Measurements from ENCODE around the gene CCM2L.

DNA sequence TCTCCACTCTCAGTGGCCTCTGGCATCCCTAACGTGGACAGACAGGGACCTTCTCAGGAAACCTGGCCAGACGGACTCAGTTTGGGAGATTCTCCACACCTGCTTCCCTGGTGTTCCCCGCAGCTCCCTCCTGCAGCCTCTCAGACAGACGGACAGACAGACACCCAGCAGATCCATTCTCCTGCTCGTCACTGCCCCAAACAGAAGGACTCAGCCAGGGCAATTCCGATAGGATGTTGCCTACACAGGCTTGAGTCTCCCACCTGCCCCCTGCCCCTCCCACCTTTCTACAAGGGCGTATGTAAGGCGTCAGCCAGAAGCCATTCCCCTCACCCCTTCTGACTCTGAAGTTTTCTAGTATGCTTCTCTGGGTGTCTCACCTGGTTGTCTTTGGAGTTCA lies 428 bp downstream of the CCM2L start:
- TF ChIP-seq, protein P1, sequence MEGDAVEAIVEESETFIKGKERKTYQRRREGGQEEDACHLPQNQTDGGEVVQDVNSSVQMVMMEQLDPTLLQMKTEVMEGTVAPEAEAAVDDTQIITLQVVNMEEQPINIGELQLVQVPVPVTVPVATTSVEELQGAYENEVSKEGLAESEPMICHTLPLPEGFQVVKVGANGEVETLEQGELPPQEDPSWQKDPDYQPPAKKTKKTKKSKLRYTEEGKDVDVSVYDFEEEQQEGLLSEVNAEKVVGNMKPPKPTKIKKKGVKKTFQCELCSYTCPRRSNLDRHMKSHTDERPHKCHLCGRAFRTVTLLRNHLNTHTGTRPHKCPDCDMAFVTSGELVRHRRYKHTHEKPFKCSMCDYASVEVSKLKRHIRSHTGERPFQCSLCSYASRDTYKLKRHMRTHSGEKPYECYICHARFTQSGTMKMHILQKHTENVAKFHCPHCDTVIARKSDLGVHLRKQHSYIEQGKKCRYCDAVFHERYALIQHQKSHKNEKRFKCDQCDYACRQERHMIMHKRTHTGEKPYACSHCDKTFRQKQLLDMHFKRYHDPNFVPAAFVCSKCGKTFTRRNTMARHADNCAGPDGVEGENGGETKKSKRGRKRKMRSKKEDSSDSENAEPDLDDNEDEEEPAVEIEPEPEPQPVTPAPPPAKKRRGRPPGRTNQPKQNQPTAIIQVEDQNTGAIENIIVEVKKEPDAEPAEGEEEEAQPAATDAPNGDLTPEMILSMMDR (IDR thresholded peaks at IDR 0.05) = no peak
- TF ChIP-seq ZFX (IDR thresholded peaks at IDR 0.05; ENCODE audit: borderline replicate concordance) = no peak
